ENCODE results near the gene FAM163A.

FAM163A gene

DNA sequence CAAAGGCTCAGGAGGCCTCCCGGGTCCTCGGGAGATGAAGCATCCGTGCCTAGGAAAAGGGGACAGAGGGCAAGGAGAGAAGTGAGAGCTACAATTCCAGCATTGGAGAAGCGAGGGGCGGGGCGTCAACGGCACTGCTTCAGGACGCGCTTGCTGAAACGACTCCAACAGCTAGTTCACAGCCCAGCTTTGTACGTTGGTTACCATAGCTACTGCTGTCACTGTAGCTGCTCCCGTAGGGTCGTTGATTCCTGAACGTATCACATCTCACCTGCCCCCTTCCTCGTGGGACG is 71.4 kb downstream of the FAM163A start:
- no peak for TF ChIP-seq Cebpa-rat (IDR thresholded peaks at IDR 0.05)
- Histone ChIP-seq H3K4me2 (peak overlapping the region; percentile 93 to 99 (median 96)), H3K4me1 (peaks cover 0 to 19% (median 16%) of the 10 kb centered on the region in 10 experiments; a peak in 17 of 20 replicates), H3K27me3 (peaks cover 0 to 9% (median 0%) of the 10 kb centered on the region in 11 experiments; a peak in 5 of 22 replicates), H3K36me3 (no peaks in the 10 kb centered on the region), H4K20me1 (no peaks in the 10 kb centered on the region), H3K4me3 (peak overlapping the region; percentile 55 to 73 (median 60); a peak in 17 of 20 replicates), H3K9ac (peak overlapping the region in 6 of 11 experiments; percentile 2 to 65 (median 49); a peak in 8 of 22 replicates), H3K9me3 (replicated peaks in 1 of 11) (no peaks in the 10 kb centered on the region), H3K27ac (peak overlapping the region in 1 of 11 experiments; percentile 2; a peak in 1 of 22 replicates)

DNA sequence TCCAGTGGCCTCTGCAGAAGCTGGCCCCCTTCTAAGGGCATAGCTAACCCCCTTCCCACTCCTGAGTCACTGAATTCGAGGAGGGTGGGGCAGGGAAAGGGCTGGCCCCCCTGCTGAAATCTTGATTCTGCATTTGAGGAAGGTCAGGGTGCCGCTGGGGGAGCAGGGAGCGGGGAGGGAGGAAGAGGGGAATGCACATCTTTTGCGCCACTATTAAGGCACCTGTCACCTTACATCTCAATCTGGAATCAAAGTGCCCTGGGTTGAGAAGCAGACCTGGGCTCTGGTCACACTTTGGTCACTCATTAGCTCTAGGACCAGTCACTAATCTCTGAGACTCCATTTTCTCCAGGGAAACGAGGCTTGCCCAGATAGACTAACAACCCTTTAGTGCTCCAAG is 72.5 kb downstream of the FAM163A start:
- H3K27me3 ChIP-seq = peaks cover 0 to 9% (median 0%) of the 10 kb centered on the region in 11 experiments; a peak in 5 of 22 replicates
- H3K9me3 ChIP-seq (replicated peaks in 1 of 11) = no peaks in the 10 kb centered on the region
- H3K9ac ChIP-seq = peak overlapping the region in 9 of 11 experiments; percentile 25 to 65 (median 58); a peak in 13 of 22 replicates
- H3K4me1 ChIP-seq = peaks cover 0 to 26% (median 17%) of the 10 kb centered on the region in 10 experiments; a peak in 17 of 20 replicates
- no peak for TF ChIP-seq Cebpa-rat (IDR thresholded peaks at IDR 0.05)
- H3K36me3 ChIP-seq = no peaks in the 10 kb centered on the region
- peak overlapping the region; percentile 55 to 73 (median 60) for H3K4me3 ChIP-seq
- no peak overlapping the region for H3K27ac ChIP-seq
- peak overlapping the region; percentile 93 to 99 (median 96) for H3K4me2 ChIP-seq
- no peaks in the 10 kb centered on the region for H4K20me1 ChIP-seq

DNA sequence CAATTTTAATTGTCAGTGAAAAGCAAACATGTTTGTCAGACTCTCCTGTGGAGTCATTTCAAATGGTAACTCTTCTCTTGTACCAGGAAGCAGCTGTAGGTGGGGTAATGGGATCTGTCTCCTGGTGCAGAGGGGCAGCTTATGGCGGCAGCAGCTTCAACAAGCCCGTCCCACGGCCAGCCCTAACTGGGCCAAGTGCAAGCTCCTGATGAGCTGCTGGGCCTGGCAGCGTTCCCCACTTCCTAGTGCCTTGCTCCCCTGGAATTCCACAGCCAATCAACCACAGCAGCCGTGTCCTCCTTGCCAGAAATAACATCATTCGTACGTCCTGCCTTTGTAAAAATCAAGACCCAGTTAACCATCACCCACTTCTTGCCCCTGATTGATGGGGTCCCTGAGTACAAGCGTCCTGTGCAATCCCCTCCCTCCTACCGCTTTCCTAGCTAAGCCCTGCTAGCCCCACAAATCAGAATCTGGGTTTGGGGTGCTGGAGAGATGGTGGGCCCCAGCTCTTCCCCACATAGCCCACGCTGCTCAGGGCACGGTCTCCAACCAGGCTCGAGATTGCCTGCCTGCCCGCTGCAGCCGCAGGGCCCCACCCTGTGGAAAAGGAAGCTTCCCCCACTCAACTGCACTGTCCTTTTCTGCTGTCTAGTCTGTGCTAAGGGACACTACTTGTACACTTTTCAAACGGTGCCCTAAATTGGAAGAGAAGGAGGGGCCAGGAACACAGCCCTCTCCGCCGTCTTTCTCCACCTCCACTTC is 73.3 kb downstream of the FAM163A start:
- no peak for TF ChIP-seq Cebpa-rat (IDR thresholded peaks at IDR 0.05)
- H3K27ac ChIP-seq = no peak overlapping the region
- H3K4me2 ChIP-seq = peak overlapping the region in 7 of 11 experiments; percentile 94 to 99 (median 96); a peak in 5 of 22 replicates
- no peaks in the 10 kb centered on the region for H3K36me3 ChIP-seq
- peaks cover 0 to 9% (median 0%) of the 10 kb centered on the region in 11 experiments; a peak in 4 of 22 replicates for H3K27me3 ChIP-seq
- H3K4me3 ChIP-seq = no peak overlapping the region
- no peaks in the 10 kb centered on the region for H4K20me1 ChIP-seq
- H3K9ac ChIP-seq = no peak overlapping the region
- H3K9me3 ChIP-seq (replicated peaks in 1 of 11) = no peaks in the 10 kb centered on the region
- peaks cover 0 to 29% (median 17%) of the 10 kb centered on the region in 10 experiments; a peak in 17 of 20 replicates for H3K4me1 ChIP-seq

DNA sequence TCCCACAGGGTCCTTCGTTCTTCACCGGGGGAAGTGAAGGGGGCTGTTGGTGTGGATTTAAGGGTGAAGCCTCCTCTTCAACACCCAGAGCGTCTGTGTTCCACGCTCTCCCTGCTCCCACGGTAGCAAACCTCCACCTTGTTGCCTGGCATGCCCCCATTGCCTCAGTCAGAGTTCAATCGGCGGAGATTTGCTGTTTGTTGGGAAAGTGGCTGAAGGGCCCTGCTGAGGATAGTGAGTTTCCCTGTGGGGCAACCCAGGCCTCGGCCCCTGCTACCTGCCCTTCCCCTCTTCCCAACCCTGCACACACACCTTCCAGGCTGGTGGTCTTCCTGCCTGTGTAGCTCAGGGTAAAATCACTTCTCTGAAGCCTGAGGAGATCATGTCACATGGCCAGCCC is 74.0 kb downstream of the FAM163A start:
- H3K4me2 ChIP-seq = no peak overlapping the region
- H3K4me1 ChIP-seq = peaks cover 0 to 31% (median 17%) of the 10 kb centered on the region in 10 experiments; a peak in 17 of 20 replicates
- H3K9ac ChIP-seq = no peak overlapping the region
- no peak overlapping the region for H3K4me3 ChIP-seq
- no peak overlapping the region for H3K27ac ChIP-seq
- no peak for TF ChIP-seq Cebpa-rat (IDR thresholded peaks at IDR 0.05)
- H3K36me3 ChIP-seq = no peaks in the 10 kb centered on the region
- no peaks in the 10 kb centered on the region for H4K20me1 ChIP-seq
- H3K27me3 ChIP-seq = peaks cover 0 to 9% (median 0%) of the 10 kb centered on the region in 11 experiments; a peak in 4 of 22 replicates
- no peaks in the 10 kb centered on the region for H3K9me3 ChIP-seq (replicated peaks in 1 of 11)

DNA sequence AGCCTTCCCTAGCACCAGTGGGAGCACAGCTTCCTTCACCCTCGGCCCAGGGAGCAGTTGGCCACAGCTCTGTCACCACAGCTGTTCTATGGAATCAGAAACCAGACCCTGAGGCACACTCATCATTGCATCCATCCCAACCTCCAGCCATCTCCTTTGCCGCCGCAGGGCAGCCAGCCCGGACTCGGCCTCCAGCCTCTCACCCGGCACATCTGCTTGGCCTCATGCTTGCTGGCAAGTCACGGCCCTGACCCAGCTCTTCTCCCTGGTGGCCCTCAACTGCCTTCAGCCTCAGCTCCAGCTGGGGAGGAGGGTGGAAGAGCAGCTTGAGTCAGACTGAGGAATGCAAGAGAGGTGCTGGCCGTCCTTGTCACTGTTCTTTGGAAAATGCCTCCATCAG is 74.7 kb downstream of the FAM163A start:
- Histone ChIP-seq H3K9ac (no peak overlapping the region), H3K9me3 (replicated peaks in 1 of 11) (no peaks in the 10 kb centered on the region), H3K4me1 (peaks cover 0 to 31% (median 17%) of the 10 kb centered on the region in 10 experiments; a peak in 17 of 20 replicates), H3K36me3 (no peaks in the 10 kb centered on the region), H3K4me2 (no peak overlapping the region), H3K27me3 (peaks cover 0 to 9% (median 0%) of the 10 kb centered on the region in 11 experiments; a peak in 4 of 22 replicates), H3K4me3 (no peak overlapping the region), H3K27ac (no peak overlapping the region), H4K20me1 (no peaks in the 10 kb centered on the region)
- TF ChIP-seq Cebpa-rat (IDR thresholded peaks at IDR 0.05) = no peak

DNA sequence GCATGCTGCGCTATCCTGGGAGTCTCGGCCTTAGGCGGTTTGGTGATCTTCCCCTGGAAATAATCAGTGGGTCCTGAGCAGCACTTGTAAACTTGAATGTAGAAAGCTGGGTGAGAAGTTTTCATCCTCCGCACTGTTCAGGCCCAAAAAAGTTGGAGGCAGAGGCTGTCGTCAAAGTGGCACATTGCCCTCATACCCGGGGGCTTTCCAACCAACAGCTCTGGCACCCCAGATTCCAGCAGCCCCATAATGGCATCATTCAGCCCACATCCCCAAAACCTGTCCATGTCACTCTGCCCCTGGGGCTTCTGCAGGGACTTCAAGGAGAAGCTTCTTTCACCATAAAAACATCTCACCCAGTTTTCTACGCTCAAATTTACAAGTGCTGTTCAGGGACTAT is 75.2 kb downstream of the FAM163A start:
- no peak overlapping the region for H3K27ac ChIP-seq
- H3K4me1 ChIP-seq = peaks cover 0 to 32% (median 18%) of the 10 kb centered on the region in 10 experiments; a peak in 17 of 20 replicates
- H3K9ac ChIP-seq = no peak overlapping the region
- H4K20me1 ChIP-seq = no peaks in the 10 kb centered on the region
- peaks cover 0 to 9% (median 0%) of the 10 kb centered on the region in 11 experiments; a peak in 4 of 22 replicates for H3K27me3 ChIP-seq
- no peak overlapping the region for H3K4me2 ChIP-seq
- TF ChIP-seq Cebpa-rat (IDR thresholded peaks at IDR 0.05) = no peak
- H3K4me3 ChIP-seq = no peak overlapping the region
- H3K36me3 ChIP-seq = no peaks in the 10 kb centered on the region
- no peaks in the 10 kb centered on the region for H3K9me3 ChIP-seq (replicated peaks in 1 of 11)

DNA sequence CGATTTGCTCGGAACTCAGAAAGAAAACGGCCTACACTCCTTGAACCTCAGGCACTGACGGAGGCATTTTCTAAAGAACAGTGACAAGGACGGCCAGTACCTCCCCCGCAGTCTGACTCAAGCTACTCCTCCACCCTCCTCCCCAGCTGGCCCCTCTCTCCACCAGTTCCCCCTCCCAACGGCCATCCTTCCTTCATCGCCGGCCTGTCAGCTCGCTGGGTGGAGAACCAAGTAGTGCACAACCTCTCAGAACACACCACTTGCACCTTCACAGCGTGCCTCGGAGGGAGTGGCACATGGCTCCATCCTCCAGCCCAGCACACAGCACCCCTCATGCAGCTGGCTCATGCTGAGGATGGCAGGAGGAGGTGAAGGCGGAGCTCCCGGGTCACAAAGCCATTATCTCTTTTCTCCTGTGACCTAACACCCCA is 75.7 kb downstream of the FAM163A start:
- no peak overlapping the region for H3K9ac ChIP-seq
- no peaks in the 10 kb centered on the region for H3K36me3 ChIP-seq
- H3K4me3 ChIP-seq = no peak overlapping the region
- peaks cover 0 to 9% (median 0%) of the 10 kb centered on the region in 11 experiments; a peak in 4 of 22 replicates for H3K27me3 ChIP-seq
- no peak overlapping the region for H3K4me2 ChIP-seq
- H4K20me1 ChIP-seq = no peaks in the 10 kb centered on the region
- H3K4me1 ChIP-seq = peaks cover 2 to 37% (median 22%) of the 10 kb centered on the region in 10 experiments
- TF ChIP-seq Cebpa-rat (IDR thresholded peaks at IDR 0.05) = no peak
- H3K27ac ChIP-seq = no peak overlapping the region
- no peaks in the 10 kb centered on the region for H3K9me3 ChIP-seq (replicated peaks in 1 of 11)

DNA sequence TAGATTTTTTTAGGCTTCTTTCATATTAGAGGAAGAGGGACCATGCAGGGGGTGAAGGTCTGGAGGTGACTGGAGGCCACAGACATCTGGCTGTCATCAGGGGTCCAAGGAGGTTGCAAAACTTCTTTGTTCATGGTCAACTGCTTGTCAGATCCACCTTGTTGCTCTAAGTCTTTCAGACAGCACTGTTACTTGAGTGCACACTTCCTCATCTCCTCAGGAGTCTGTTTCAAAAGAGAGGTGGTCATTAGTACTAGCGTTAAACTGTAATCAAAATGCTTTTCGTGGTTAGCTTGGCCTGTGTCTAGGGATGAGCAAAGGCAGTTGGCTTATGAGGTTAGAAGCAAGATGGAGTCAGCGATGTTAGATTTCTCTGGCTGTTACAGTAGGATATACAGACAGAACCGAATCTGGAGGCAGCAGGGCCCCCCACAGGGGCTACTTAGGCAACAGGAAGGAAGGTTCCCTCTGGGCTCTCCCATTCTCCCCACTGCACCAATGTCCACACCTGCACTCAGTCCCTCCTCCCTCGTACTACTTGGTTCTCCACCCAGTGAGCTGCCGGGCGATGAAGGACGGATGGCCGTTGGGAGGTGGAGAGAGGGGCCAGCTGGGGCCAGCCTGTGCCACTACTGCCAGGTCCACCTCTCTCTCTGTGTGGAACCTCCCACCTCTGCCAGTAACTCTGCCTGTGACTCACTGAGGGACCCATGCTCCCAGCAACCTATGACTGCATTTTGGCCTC is 77.3 kb downstream of the FAM163A start:
- Histone ChIP-seq H4K20me1 (no peaks in the 10 kb centered on the region), H3K4me1 (peaks cover 17 to 41% (median 28%) of the 10 kb centered on the region in 10 experiments), H3K9ac (no peak overlapping the region), H3K4me2 (peak overlapping the region in 3 of 11 experiments; percentile 7 to 29 (median 15); a peak in 2 of 22 replicates), H3K4me3 (no peak overlapping the region), H3K36me3 (no peaks in the 10 kb centered on the region), H3K27me3 (peaks cover 0 to 6% (median 0%) of the 10 kb centered on the region in 11 experiments; a peak in 4 of 22 replicates), H3K9me3 (replicated peaks in 1 of 11) (no peaks in the 10 kb centered on the region), H3K27ac (no peak overlapping the region)
- no peak for TF ChIP-seq Cebpa-rat (IDR thresholded peaks at IDR 0.05)

DNA sequence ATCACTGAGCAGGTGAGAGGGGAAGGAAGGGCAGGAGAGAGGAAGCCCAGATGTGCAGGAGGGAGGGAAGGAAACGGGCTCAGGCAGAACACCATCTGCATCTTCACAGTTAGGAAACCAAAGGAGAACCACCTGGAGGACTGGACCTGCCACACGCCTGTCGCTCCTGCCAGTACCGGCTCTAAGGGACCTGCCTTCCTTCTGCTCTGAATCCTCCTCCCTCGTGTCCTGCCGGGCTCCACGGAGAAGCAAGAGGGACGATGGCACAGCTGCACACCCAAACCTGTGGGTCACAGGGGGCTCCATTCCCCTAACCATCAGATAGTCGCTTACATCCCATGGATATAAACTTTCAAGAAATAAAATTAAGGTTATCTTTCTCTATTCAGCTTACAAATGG is 78.4 kb downstream of the FAM163A start:
- no peak overlapping the region for H3K4me2 ChIP-seq
- no peak overlapping the region for H3K27ac ChIP-seq
- no peak for TF ChIP-seq Cebpa-rat (IDR thresholded peaks at IDR 0.05)
- no peaks in the 10 kb centered on the region for H3K27me3 ChIP-seq
- no peaks in the 10 kb centered on the region for H4K20me1 ChIP-seq
- peaks cover 12 to 42% (median 25%) of the 10 kb centered on the region in 10 experiments for H3K4me1 ChIP-seq
- no peak overlapping the region for H3K4me3 ChIP-seq
- no peak overlapping the region for H3K9ac ChIP-seq
- H3K9me3 ChIP-seq (replicated peaks in 1 of 11) = no peaks in the 10 kb centered on the region
- no peaks in the 10 kb centered on the region for H3K36me3 ChIP-seq
